Pancreas (tissue), 10 donors: ENCODE results near the gene CAV1. TPM values are rescaled to one million over a fixed set of nuclear protein-coding genes. Genes with fewer than 3 reads are reported as not detected.
A peak's percentile ranks its signal among the peaks of the same experiment; 100 is the strongest.

ENCODE experiments used
- ATAC-seq, 4 donors: fragments of 200-7000 bp; cut with Tn5 transposase; one replicate each; pipeline versions ENCODE4 v1.8.0 to v1.9.1; 2020; ENCODE audit warnings: mild to moderate bottlenecking in 4 of 4, moderate library complexity in 4 of 4
- DNase-seq, 6 donors: peaks; one replicate each; pipeline ENCODE4 v3.0.0-alpha.2; 2020
- FAIRE-seq: peaks from 2 replicates; lab custom pipeline; 2012; peaks lifted over from hg19 to GRCh38; lab: Jason Lieb, UNC
- H3K27ac ChIP-seq, 4 donors: fragments of 200-600 bp; sonication (generic); 1 replicate in 3 of 4; 2 replicates in 1 of 4; pipeline versions ENCODE4 v1.5.0 to v1.8.0; 2020
- H3K27me3 ChIP-seq, 4 donors: fragments of 200-600 bp; one replicate each; pipeline ENCODE4 v1.8.0; 2021
- H3K36me3 ChIP-seq, 3 donors: fragments of 200-600 bp; sonication (generic) in 1 of 3; one replicate each; pipeline versions ENCODE4 v1.5.0 to v1.8.0; 2020 to 2021
- H3K4me1 ChIP-seq, 3 donors: fragments of 200-600 bp; one replicate each; pipeline ENCODE4 v1.8.0; 2021
- H3K4me3 ChIP-seq, 4 donors: fragments of 200-600 bp; sonication (generic) in 2 of 4; one replicate each; pipeline versions ENCODE4 v1.5.0 to v1.8.0; 2020 to 2021
- H3K9me3 ChIP-seq, 4 donors: fragments of 200-600 bp; one replicate each; pipeline ENCODE4 v1.8.0; 2021
- CTCF ChIP-seq, 4 donors: fragments of 200-600 bp; sonication (generic) in 3 of 4; IDR thresholded peaks; one replicate each; pipeline versions ENCODE4 v1.5.0 to v1.8.0; 2021; ENCODE audit warnings: antibody characterized with exemption in 4 of 4
- WGBS, 2 donors: extraction: QIAGEN DNeasy Blood & Tissue Kit; methylation state at CpG; one replicate each; pipeline ENCODE4 v1.1.7; 2013; 5-methylcytosine and 5-hydroxymethylcytosine counted together
- intact Hi-C, 3 donors: fragments of 100-400 bp; cut with DNase I; formaldehyde crosslinking; loops; one replicate each; pipeline versions ENCODE4 v1.11.1 to v1.14.2; 2022
- polyA plus RNA-seq, 2 donors: library from polyadenylated mRNA; stranded (reverse); fragments of 200-250 nt; gene quantifications; one replicate each; pipeline ENCODE4 v1.2.3, GENCODE V29; 2013
- total RNA-seq, 6 donors: library from RNA; stranded (reverse); fragmentation: NEBNext Ultra II Directional in 4 of 6; extraction: Animal tissue kit (Norgen Biotek cat#: 25700) in 4 of 6; gene quantifications; one replicate each; pipeline versions ENCODE4 v1.2.1 to v1.2.4, GENCODE V29; 2021 to 2023
- donor health status: healthy with polysubstance abuse.
- donor health status: DM: no; HTN: no; CAD: no; lungs with moderate emphysema.
- donor health status: DM: no; HTN: no; CAD: no.
- donor health status: control.
- donor health status: control.
- donor health status: Bipolar disorder and iron deficiency.
- donor health status: DM: yes; HTN: yes; CAD: no.
- donor health status: DM: no; HTN: no; CAD: no.
- donor health status: DM: no; HTN: no; CAD: no.
- donor health status: DM: yes; HTN: yes; CAD: no.

The CAV1 gene
- total and polyA plus RNA-seq, 8 donors, result 4.6 to 19.5 (median 11.2) TPM

- no peak overlapping the region for H3K27ac ChIP-seq
- peaks cover 0 to 17% (median 15%) of the 10 kb centered on the region in 3 donors for H3K4me1 ChIP-seq
- intact Hi-C loops, result no loop called here
- no peak overlapping the region for H3K4me3 ChIP-seq
- no peaks in the 10 kb centered on the region for H3K9me3 ChIP-seq
- no peak for ATAC-seq
- no peak for DNase-seq
- FAIRE-seq, result no peak
- H3K27me3 ChIP-seq, result no peaks in the 10 kb centered on the region
- H3K36me3 ChIP-seq, result no peaks in the 10 kb centered on the region
- TF ChIP-seq CTCF (IDR thresholded peaks at IDR 0.05), result no peak
These were observed 21.0 kb upstream of the CAV1 start for GRCh38 chr7:116503835-116504234.

- peaks cover 0 to 21% (median 18%) of the 10 kb centered on the region in 3 donors for H3K4me1 ChIP-seq
- FAIRE-seq (no peak), DNase-seq (no peak), ATAC-seq (no peak)
- no peaks in the 10 kb centered on the region for H3K9me3 ChIP-seq
- no peak for TF ChIP-seq CTCF (IDR thresholded peaks at IDR 0.05)
- H3K27ac ChIP-seq, result no peak overlapping the region
- intact Hi-C loops, result no loop called here
- no peaks in the 10 kb centered on the region for H3K36me3 ChIP-seq
- no peaks in the 10 kb centered on the region for H3K27me3 ChIP-seq
- no peak overlapping the region for H3K4me3 ChIP-seq
- 94% methylated on average over 2 of the region's 2 CpGs for WGBS, 2 donors
These were observed 19.6 kb upstream of the CAV1 start for GRCh38 chr7:116505278-116505677.

GRCh38 chr7:116505823-116506222 lies 19.0 kb upstream of the CAV1 start:
- H3K4me1 ChIP-seq, result peaks cover 0 to 26% (median 23%) of the 10 kb centered on the region in 3 donors
- no peaks in the 10 kb centered on the region for H3K9me3 ChIP-seq
- no peak for ATAC-seq
- H3K36me3 ChIP-seq, result no peaks in the 10 kb centered on the region
- 83 to 86% methylated on average over 3 of the region's 3 CpGs for WGBS, 2 donors
- intact Hi-C loops, result no loop called here
- no peak overlapping the region for H3K27ac ChIP-seq
- no peak overlapping the region for H3K4me3 ChIP-seq
- no peak for FAIRE-seq
- no peak for DNase-seq
- no peak for TF ChIP-seq CTCF (IDR thresholded peaks at IDR 0.05)
- H3K27me3 ChIP-seq, result no peaks in the 10 kb centered on the region

- DNase-seq (no peak), ATAC-seq (no peak), FAIRE-seq (no peak)
- WGBS, 2 donors, result 66% methylated on average over 7 of the region's 7 CpGs
- no peak for TF ChIP-seq CTCF (IDR thresholded peaks at IDR 0.05)
- Histone ChIP-seq H3K4me3 (no peak overlapping the region), H3K27me3 (no peaks in the 10 kb centered on the region), H3K36me3 (no peaks in the 10 kb centered on the region), H3K27ac (no peak overlapping the region), H3K4me1 (peaks cover 0 to 15% (median 13%) of the 10 kb centered on the region in 3 donors), H3K9me3 (no peaks in the 10 kb centered on the region)
- intact Hi-C loops, result no loop called here
These were observed 14.8 kb upstream of the CAV1 start for GRCh38 chr7:116509982-116510579.

GRCh38 chr7:116510795-116511194 lies 14.0 kb upstream of the CAV1 start:
- peak in 2 of 4 donors; percentile 55 to 63 for ATAC-seq

More at GRCh38 chr7:116510795-116511194, 14.0 kb upstream of the CAV1 start:
- H3K9me3 ChIP-seq, result no peaks in the 10 kb centered on the region
- no peak overlapping the region for H3K4me3 ChIP-seq
- no peaks in the 10 kb centered on the region for H3K36me3 ChIP-seq
- no peak overlapping the region for H3K27ac ChIP-seq
- no peak for TF ChIP-seq CTCF (IDR thresholded peaks at IDR 0.05)
- FAIRE-seq, result peak; percentile 54
- H3K27me3 ChIP-seq, result no peaks in the 10 kb centered on the region
- intact Hi-C loops, result no loop called here
- peaks cover 0 to 15% (median 13%) of the 10 kb centered on the region in 3 donors for H3K4me1 ChIP-seq
- DNase-seq, result no peak
